Stimulated activated CD4-positive, alpha-beta T cell treated with anti-CD3 and anti-CD28 coated beads, Interleukin-4, amount 100 ng/mL, for 1 hour (primary cell): ENCODE data around the gene AP3B2.
"Not testable (repeated sequence)": the region's sequence is repeated elsewhere in the genome, so short reads cannot be mapped to it uniquely, and the experiment has no call there.

Experiments used
- DNase-seq: peaks from one replicate; pipeline ENCODE4 v3.0.0-alpha.2; 2020

Gene AP3B2

GRCh38 chr15:82647045-82647834 lies 62.4 kb downstream of the AP3B2 start, which contains the start of gene CPEB1:
CPEB1 (minus strand) TSS chr15:82647363; CDS start chr15:82628459, 18,904 bp downstream.
- DNase-seq, result peak; percentile 61

GRCh38 chr15:82646250-82647044 lies 63.2 kb downstream of the AP3B2 start:
- peak; percentile 13 for DNase-seq

- DNase-seq, result not testable (repeated sequence)
Measured at GRCh38 chr15:82644967-82645852, 64.5 kb downstream of the AP3B2 start.

- no peak for DNase-seq
Measured at GRCh38 chr15:82643992-82644391, 65.7 kb downstream of the AP3B2 start.

GRCh38 chr15:82642656-82643055 lies 67.0 kb downstream of the AP3B2 start:
- no peak for DNase-seq

GRCh38 chr15:82641129-82641798 lies 68.4 kb downstream of the AP3B2 start:
- DNase-seq, result no peak

GRCh38 chr15:82640672-82641071 lies 69.0 kb downstream of the AP3B2 start:
- DNase-seq, result no peak

- no peak for DNase-seq
Measured at GRCh38 chr15:82635798-82636197, 73.9 kb downstream of the AP3B2 start.

- no peak for DNase-seq
Measured at GRCh38 chr15:82630033-82630432, 79.6 kb downstream of the AP3B2 start.

GRCh38 chr15:82625136-82625535 lies 84.5 kb downstream of the AP3B2 start:
- DNase-seq, result no peak

GRCh38 chr15:82624438-82624837 lies 85.2 kb downstream of the AP3B2 start:
- DNase-seq, result no peak

- no peak for DNase-seq
Measured at GRCh38 chr15:82624008-82624407, 85.7 kb downstream of the AP3B2 start.

- DNase-seq, result no peak
Measured at GRCh38 chr15:82621970-82622369, 87.7 kb downstream of the AP3B2 start.

GRCh38 chr15:82613747-82614146 lies 95.9 kb downstream of the AP3B2 start:
- DNase-seq, result no peak

- no peak for DNase-seq
Measured at GRCh38 chr15:82611348-82611747, 98.3 kb downstream of the AP3B2 start.
